Measurements from ENCODE around the gene RBM5. TPM values are rescaled to one million over a fixed set of nuclear protein-coding genes. Genes with fewer than 3 reads are reported as not detected.

The RBM5 gene
- total and polyA plus RNA-seq, 2 experiments from 2014 or later: 44.9 to 111 TPM

DNA sequence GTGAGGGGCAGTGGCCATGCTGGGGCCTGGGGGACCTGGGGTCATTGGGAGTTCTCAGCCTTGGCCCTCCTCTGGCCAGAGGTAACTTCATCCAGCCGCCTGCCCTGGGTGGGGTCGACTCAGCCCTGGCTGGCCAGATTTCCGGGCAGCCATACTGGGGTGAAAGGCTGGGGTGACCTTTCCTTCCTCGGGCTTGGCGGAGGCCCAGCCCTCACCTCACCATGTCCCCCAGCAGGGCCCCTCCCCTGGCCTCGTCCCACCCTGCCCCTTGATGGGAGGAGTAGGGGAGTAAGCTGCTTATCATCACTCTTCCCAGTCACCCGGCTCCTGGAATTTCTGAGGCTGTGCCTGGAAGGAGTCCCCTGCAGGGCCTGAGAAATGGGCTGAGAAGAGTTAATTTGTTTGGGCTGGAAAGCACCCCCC lies 71.9 kb downstream of the RBM5 start (continued):
- TF ChIP-seq, protein P1, sequence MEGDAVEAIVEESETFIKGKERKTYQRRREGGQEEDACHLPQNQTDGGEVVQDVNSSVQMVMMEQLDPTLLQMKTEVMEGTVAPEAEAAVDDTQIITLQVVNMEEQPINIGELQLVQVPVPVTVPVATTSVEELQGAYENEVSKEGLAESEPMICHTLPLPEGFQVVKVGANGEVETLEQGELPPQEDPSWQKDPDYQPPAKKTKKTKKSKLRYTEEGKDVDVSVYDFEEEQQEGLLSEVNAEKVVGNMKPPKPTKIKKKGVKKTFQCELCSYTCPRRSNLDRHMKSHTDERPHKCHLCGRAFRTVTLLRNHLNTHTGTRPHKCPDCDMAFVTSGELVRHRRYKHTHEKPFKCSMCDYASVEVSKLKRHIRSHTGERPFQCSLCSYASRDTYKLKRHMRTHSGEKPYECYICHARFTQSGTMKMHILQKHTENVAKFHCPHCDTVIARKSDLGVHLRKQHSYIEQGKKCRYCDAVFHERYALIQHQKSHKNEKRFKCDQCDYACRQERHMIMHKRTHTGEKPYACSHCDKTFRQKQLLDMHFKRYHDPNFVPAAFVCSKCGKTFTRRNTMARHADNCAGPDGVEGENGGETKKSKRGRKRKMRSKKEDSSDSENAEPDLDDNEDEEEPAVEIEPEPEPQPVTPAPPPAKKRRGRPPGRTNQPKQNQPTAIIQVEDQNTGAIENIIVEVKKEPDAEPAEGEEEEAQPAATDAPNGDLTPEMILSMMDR (conservative IDR thresholded peaks at IDR 0.05; ENCODE audit: low read depth in 2 of 2): no peak

DNA sequence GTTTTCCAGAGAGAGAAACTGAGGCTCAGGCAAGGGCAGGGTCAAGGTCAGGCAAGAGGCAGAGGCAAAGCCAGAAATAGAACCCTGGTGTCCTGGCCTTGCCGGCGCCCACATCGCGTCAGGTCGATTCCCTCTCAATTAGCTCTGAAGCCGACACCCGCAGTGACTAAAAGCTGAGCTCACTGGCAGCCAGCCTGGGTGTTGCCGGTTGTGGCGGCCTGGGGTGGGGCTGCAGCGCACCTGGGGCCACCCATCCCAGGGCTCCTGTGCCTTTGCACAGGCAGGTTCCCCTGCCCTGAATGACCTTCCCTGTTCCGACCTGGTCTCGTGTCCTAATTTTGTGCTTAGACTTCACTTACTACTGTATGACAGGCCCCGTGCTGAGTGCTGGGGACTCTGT lies 72.6 kb downstream of the RBM5 start:
- peaks cover 35% of the 10 kb centered on the region for H3K79me2 ChIP-seq (replicated peaks; ENCODE audit: insufficient read depth)
- TF ChIP-seq CREB1 (CRISPR knock-in tag; IDR thresholded peaks at IDR 0.05; ENCODE audit: low read depth) (no peak), EZH2 (IDR thresholded peaks at IDR 0.05; ENCODE audit: low read depth, unreplicated experiment) (no peak), ZNF114 (CRISPR knock-in tag; IDR thresholded peaks at IDR 0.05) (no peak), ZNF331 (CRISPR knock-in tag; IDR thresholded peaks at IDR 0.05; ENCODE audit: low read depth) (no peak), STAT1 (IDR thresholded peaks at IDR 0.05; ENCODE audit: unreplicated experiment) (no peak), NANOG (IDR thresholded peaks at IDR 0.05; ENCODE audit: borderline replicate concordance) (no peak), JUNB (IDR thresholded peaks at IDR 0.05; ENCODE audit: unreplicated experiment) (no peak), EZH2phosphoT487 (IDR thresholded peaks at IDR 0.05; ENCODE audit: unreplicated experiment) (no peak)
- TF ChIP-seq, protein P2, sequence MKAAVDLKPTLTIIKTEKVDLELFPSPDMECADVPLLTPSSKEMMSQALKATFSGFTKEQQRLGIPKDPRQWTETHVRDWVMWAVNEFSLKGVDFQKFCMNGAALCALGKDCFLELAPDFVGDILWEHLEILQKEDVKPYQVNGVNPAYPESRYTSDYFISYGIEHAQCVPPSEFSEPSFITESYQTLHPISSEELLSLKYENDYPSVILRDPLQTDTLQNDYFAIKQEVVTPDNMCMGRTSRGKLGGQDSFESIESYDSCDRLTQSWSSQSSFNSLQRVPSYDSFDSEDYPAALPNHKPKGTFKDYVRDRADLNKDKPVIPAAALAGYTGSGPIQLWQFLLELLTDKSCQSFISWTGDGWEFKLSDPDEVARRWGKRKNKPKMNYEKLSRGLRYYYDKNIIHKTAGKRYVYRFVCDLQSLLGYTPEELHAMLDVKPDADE (IDR thresholded peaks at IDR 0.05): no peak
- TF ChIP-seq, protein P3, sequence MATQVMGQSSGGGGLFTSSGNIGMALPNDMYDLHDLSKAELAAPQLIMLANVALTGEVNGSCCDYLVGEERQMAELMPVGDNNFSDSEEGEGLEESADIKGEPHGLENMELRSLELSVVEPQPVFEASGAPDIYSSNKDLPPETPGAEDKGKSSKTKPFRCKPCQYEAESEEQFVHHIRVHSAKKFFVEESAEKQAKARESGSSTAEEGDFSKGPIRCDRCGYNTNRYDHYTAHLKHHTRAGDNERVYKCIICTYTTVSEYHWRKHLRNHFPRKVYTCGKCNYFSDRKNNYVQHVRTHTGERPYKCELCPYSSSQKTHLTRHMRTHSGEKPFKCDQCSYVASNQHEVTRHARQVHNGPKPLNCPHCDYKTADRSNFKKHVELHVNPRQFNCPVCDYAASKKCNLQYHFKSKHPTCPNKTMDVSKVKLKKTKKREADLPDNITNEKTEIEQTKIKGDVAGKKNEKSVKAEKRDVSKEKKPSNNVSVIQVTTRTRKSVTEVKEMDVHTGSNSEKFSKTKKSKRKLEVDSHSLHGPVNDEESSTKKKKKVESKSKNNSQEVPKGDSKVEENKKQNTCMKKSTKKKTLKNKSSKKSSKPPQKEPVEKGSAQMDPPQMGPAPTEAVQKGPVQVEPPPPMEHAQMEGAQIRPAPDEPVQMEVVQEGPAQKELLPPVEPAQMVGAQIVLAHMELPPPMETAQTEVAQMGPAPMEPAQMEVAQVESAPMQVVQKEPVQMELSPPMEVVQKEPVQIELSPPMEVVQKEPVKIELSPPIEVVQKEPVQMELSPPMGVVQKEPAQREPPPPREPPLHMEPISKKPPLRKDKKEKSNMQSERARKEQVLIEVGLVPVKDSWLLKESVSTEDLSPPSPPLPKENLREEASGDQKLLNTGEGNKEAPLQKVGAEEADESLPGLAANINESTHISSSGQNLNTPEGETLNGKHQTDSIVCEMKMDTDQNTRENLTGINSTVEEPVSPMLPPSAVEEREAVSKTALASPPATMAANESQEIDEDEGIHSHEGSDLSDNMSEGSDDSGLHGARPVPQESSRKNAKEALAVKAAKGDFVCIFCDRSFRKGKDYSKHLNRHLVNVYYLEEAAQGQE (IDR thresholded peaks at IDR 0.05; ENCODE audit: unreplicated experiment): no peak
- TF ChIP-seq, protein P1 (conservative IDR thresholded peaks at IDR 0.05; ENCODE audit: low read depth in 2 of 2): no peak

More for the DNA sequence above, 72.6 kb downstream of the RBM5 start:
- Histone ChIP-seq H3K4me3 (no peak overlapping the region), H3K4me1 (ENCODE audit: insufficient read depth) (peaks cover 45% of the 10 kb centered on the region), H2AFZ (no peak overlapping the region), H4K20me1 (replicated peaks; ENCODE audit: insufficient read depth) (peaks cover 10% of the 10 kb centered on the region; the same call in 1 of the 2 replicates), H3K36me3 (ENCODE audit: insufficient read depth) (peaks cover 12% of the 10 kb centered on the region; the same call in 1 of the 2 replicates), H3K9me2 (ENCODE audit: insufficient read depth) (no peaks in the 10 kb centered on the region), H3F3A (replicated peaks; ENCODE audit: low read depth) (0 out of 2 replicates have a peak, but pooled peaks cover 2% of the 10 kb centered on the region), H3K27ac (ENCODE audit: low read depth) (no peak overlapping the region), H3K27me3 (ENCODE audit: insufficient read depth) (no peaks in the 10 kb centered on the region), H3K4me2 (no peak overlapping the region)
- no peaks in the 10 kb centered on the region for H3K9me3 Mint-ChIP-seq
- ATAC-seq: no peak
- H3K36me3 Mint-ChIP-seq (ENCODE audit: low read depth): peaks cover 29% of the 10 kb centered on the region; the same call in 2 of the 3 replicates
- H3K27me3 Mint-ChIP-seq (ENCODE audit: insufficient read depth, low read depth, poor library complexity): peaks cover 8% of the 10 kb centered on the region
- DNase-seq (ENCODE audit: low spot score): no peak
- peaks cover 55% of the 10 kb centered on the region for H3K4me1 Mint-ChIP-seq
- no peak overlapping the region for H3K4me3 Mint-ChIP-seq
- H3K27ac Mint-ChIP-seq: no peak overlapping the region; the same call in 1 of the 2 replicates
